Measurements from ENCODE around the gene OTOGL. TPM values are rescaled to one million over a fixed set of nuclear protein-coding genes. Genes with fewer than 3 reads are reported as not detected.
"Not testable (repeated sequence)": the region's sequence is repeated elsewhere in the genome, so short reads cannot be mapped to it uniquely, and the experiment has no call there.

OTOGL gene
- polyA plus RNA-seq, 1 donor = 0.22 TPM

- H3K27ac ChIP-seq (ENCODE audit: low read length) = no peak overlapping the region
- no peaks in the 10 kb centered on the region for H3K9me3 ChIP-seq (ENCODE audit: control insufficient read depth, low read depth, low read length)
- no peaks in the 10 kb centered on the region for H3K27me3 ChIP-seq (ENCODE audit: control insufficient read depth, insufficient read depth, low read length)
- H3K36me3 ChIP-seq (ENCODE audit: control insufficient read depth, insufficient read depth, low read length) = no peaks in the 10 kb centered on the region
- no peaks in the 10 kb centered on the region for H3K4me1 ChIP-seq (ENCODE audit: control insufficient read depth, insufficient read depth, low read length)
- H3K4me3 ChIP-seq (ENCODE audit: low read length) = no peak overlapping the region
- DNase-seq = no peak
Measured at GRCh38 chr12:80129895-80130530, 30.7 kb downstream of the OTOGL start.

GRCh38 chr12:80135624-80136023 lies 36.3 kb downstream of the OTOGL start:
- no peaks in the 10 kb centered on the region for H3K36me3 ChIP-seq (ENCODE audit: control insufficient read depth, insufficient read depth, low read length)
- H3K27ac ChIP-seq (ENCODE audit: low read length) = no peak overlapping the region
- DNase-seq = no peak
- H3K9me3 ChIP-seq (ENCODE audit: control insufficient read depth, low read depth, low read length) = no peaks in the 10 kb centered on the region
- no peaks in the 10 kb centered on the region for H3K4me1 ChIP-seq (ENCODE audit: control insufficient read depth, insufficient read depth, low read length)
- H3K4me3 ChIP-seq (ENCODE audit: low read length) = no peak overlapping the region
- no peaks in the 10 kb centered on the region for H3K27me3 ChIP-seq (ENCODE audit: control insufficient read depth, insufficient read depth, low read length)
- 100% methylated on average over 1 of the region's 3 CpGs for WGBS (ENCODE audit: insufficient coverage, low lambda C conversion rate)

GRCh38 chr12:80140005-80140404 lies 40.7 kb downstream of the OTOGL start:
- 67% methylated on average over 4 of the region's 4 CpGs for WGBS (ENCODE audit: insufficient coverage, low lambda C conversion rate)
- H3K36me3 ChIP-seq (ENCODE audit: control insufficient read depth, insufficient read depth, low read length) = no peaks in the 10 kb centered on the region
- no peaks in the 10 kb centered on the region for H3K4me1 ChIP-seq (ENCODE audit: control insufficient read depth, insufficient read depth, low read length)
- no peaks in the 10 kb centered on the region for H3K9me3 ChIP-seq (ENCODE audit: control insufficient read depth, low read depth, low read length)
- no peak for DNase-seq
- H3K27ac ChIP-seq (ENCODE audit: low read length) = no peak overlapping the region
- H3K4me3 ChIP-seq (ENCODE audit: low read length) = no peak overlapping the region
- H3K27me3 ChIP-seq (ENCODE audit: control insufficient read depth, insufficient read depth, low read length) = no peaks in the 10 kb centered on the region

GRCh38 chr12:80142640-80143039 lies 43.3 kb downstream of the OTOGL start:
- 33% methylated on average over 1 of the region's 2 CpGs for WGBS (ENCODE audit: insufficient coverage, low lambda C conversion rate)
- H3K27ac ChIP-seq (ENCODE audit: low read length) = no peak overlapping the region
- H3K9me3 ChIP-seq (ENCODE audit: control insufficient read depth, low read depth, low read length) = no peaks in the 10 kb centered on the region
- no peak overlapping the region for H3K4me3 ChIP-seq (ENCODE audit: low read length)
- no peak for DNase-seq
- no peaks in the 10 kb centered on the region for H3K27me3 ChIP-seq (ENCODE audit: control insufficient read depth, insufficient read depth, low read length)
- no peaks in the 10 kb centered on the region for H3K36me3 ChIP-seq (ENCODE audit: control insufficient read depth, insufficient read depth, low read length)
- no peaks in the 10 kb centered on the region for H3K4me1 ChIP-seq (ENCODE audit: control insufficient read depth, insufficient read depth, low read length)

- no peaks in the 10 kb centered on the region for H3K4me1 ChIP-seq (ENCODE audit: control insufficient read depth, insufficient read depth, low read length)
- H3K27me3 ChIP-seq (ENCODE audit: control insufficient read depth, insufficient read depth, low read length) = no peaks in the 10 kb centered on the region
- no peaks in the 10 kb centered on the region for H3K36me3 ChIP-seq (ENCODE audit: control insufficient read depth, insufficient read depth, low read length)
- DNase-seq = no peak
- H3K9me3 ChIP-seq (ENCODE audit: control insufficient read depth, low read depth, low read length) = no peaks in the 10 kb centered on the region
- H3K27ac ChIP-seq (ENCODE audit: low read length) = no peak overlapping the region
- H3K4me3 ChIP-seq (ENCODE audit: low read length) = no peak overlapping the region
- WGBS (ENCODE audit: insufficient coverage, low lambda C conversion rate) = 90% methylated on average over 2 of the region's 4 CpGs
Measured at GRCh38 chr12:80143537-80143936, 44.2 kb downstream of the OTOGL start.

- H3K27me3 ChIP-seq (ENCODE audit: control insufficient read depth, insufficient read depth, low read length); H3K27ac ChIP-seq (ENCODE audit: low read length); DNase-seq; H3K9me3 ChIP-seq (ENCODE audit: control insufficient read depth, low read depth, low read length); H3K4me1 ChIP-seq (ENCODE audit: control insufficient read depth, insufficient read depth, low read length); H3K4me3 ChIP-seq (ENCODE audit: low read length); H3K36me3 ChIP-seq (ENCODE audit: control insufficient read depth, insufficient read depth, low read length): not testable (repeated sequence)
- 100% methylated on average over 3 of the region's 26 CpGs for WGBS (ENCODE audit: insufficient coverage, low lambda C conversion rate)
Measured at GRCh38 chr12:80149547-80150313, 50.4 kb downstream of the OTOGL start.

- Histone ChIP-seq H3K4me1 (ENCODE audit: control insufficient read depth, insufficient read depth, low read length) (no peaks in the 10 kb centered on the region), H3K27me3 (ENCODE audit: control insufficient read depth, insufficient read depth, low read length) (no peaks in the 10 kb centered on the region), H3K36me3 (ENCODE audit: control insufficient read depth, insufficient read depth, low read length) (no peaks in the 10 kb centered on the region), H3K9me3 (ENCODE audit: control insufficient read depth, low read depth, low read length) (no peaks in the 10 kb centered on the region), H3K4me3 (ENCODE audit: low read length) (no peak overlapping the region), H3K27ac (ENCODE audit: low read length) (no peak overlapping the region)
- 90% methylated on average over 2 of the region's 2 CpGs for WGBS (ENCODE audit: insufficient coverage, low lambda C conversion rate)
- DNase-seq = no peak
Measured at GRCh38 chr12:80151131-80151530, 51.8 kb downstream of the OTOGL start.

GRCh38 chr12:80154261-80154660 lies 54.9 kb downstream of the OTOGL start:
- 80% methylated on average over 1 of the region's 1 CpG for WGBS (ENCODE audit: insufficient coverage, low lambda C conversion rate)
- no peak for DNase-seq
- no peaks in the 10 kb centered on the region for H3K36me3 ChIP-seq (ENCODE audit: control insufficient read depth, insufficient read depth, low read length)

GRCh38 chr12:80156306-80156705 lies 57.0 kb downstream of the OTOGL start:
- H3K27ac ChIP-seq (ENCODE audit: low read length) = no peak overlapping the region
- no peaks in the 10 kb centered on the region for H3K9me3 ChIP-seq (ENCODE audit: control insufficient read depth, low read depth, low read length)
- no peaks in the 10 kb centered on the region for H3K36me3 ChIP-seq (ENCODE audit: control insufficient read depth, insufficient read depth, low read length)
- H3K27me3 ChIP-seq (ENCODE audit: control insufficient read depth, insufficient read depth, low read length) = no peaks in the 10 kb centered on the region
- DNase-seq = no peak
- WGBS (ENCODE audit: insufficient coverage, low lambda C conversion rate) = no CpG with 5 or more reads among the region's 5 CpGs
- H3K4me1 ChIP-seq (ENCODE audit: control insufficient read depth, insufficient read depth, low read length) = no peaks in the 10 kb centered on the region
- H3K4me3 ChIP-seq (ENCODE audit: low read length) = no peak overlapping the region

More at GRCh38 chr12:80154261-80154660, 54.9 kb downstream of the OTOGL start:
- no peak overlapping the region for H3K4me3 ChIP-seq (ENCODE audit: low read length)
- H3K27ac ChIP-seq (ENCODE audit: low read length) = no peak overlapping the region
- no peaks in the 10 kb centered on the region for H3K4me1 ChIP-seq (ENCODE audit: control insufficient read depth, insufficient read depth, low read length)
- no peaks in the 10 kb centered on the region for H3K27me3 ChIP-seq (ENCODE audit: control insufficient read depth, insufficient read depth, low read length)
- no peaks in the 10 kb centered on the region for H3K9me3 ChIP-seq (ENCODE audit: control insufficient read depth, low read depth, low read length)

- Histone ChIP-seq H3K27ac (ENCODE audit: low read length) (no peak overlapping the region), H3K36me3 (ENCODE audit: control insufficient read depth, insufficient read depth, low read length) (no peaks in the 10 kb centered on the region), H3K27me3 (ENCODE audit: control insufficient read depth, insufficient read depth, low read length) (no peaks in the 10 kb centered on the region), H3K4me3 (ENCODE audit: low read length) (no peak overlapping the region), H3K4me1 (ENCODE audit: control insufficient read depth, insufficient read depth, low read length) (no peaks in the 10 kb centered on the region), H3K9me3 (ENCODE audit: control insufficient read depth, low read depth, low read length) (no peaks in the 10 kb centered on the region)
- 80% methylated on average over 1 of the region's 2 CpGs for WGBS (ENCODE audit: insufficient coverage, low lambda C conversion rate)
- DNase-seq = no peak
Measured at GRCh38 chr12:80157645-80158044, 58.3 kb downstream of the OTOGL start.

GRCh38 chr12:80161612-80162011 lies 62.3 kb downstream of the OTOGL start:
- WGBS (ENCODE audit: insufficient coverage, low lambda C conversion rate) = no CpG with 5 or more reads among the region's 4 CpGs
- no peak overlapping the region for H3K4me3 ChIP-seq (ENCODE audit: low read length)
- H3K4me1 ChIP-seq (ENCODE audit: control insufficient read depth, insufficient read depth, low read length) = no peaks in the 10 kb centered on the region
- peaks cover 4% of the 10 kb centered on the region for H3K27me3 ChIP-seq (ENCODE audit: control insufficient read depth, insufficient read depth, low read length)
- H3K36me3 ChIP-seq (ENCODE audit: control insufficient read depth, insufficient read depth, low read length) = no peaks in the 10 kb centered on the region
- no peak overlapping the region for H3K27ac ChIP-seq (ENCODE audit: low read length)
- H3K9me3 ChIP-seq (ENCODE audit: control insufficient read depth, low read depth, low read length) = no peaks in the 10 kb centered on the region
- DNase-seq = no peak
